ENCODE data around the gene ITLN1.

ITLN1 gene

DNA sequence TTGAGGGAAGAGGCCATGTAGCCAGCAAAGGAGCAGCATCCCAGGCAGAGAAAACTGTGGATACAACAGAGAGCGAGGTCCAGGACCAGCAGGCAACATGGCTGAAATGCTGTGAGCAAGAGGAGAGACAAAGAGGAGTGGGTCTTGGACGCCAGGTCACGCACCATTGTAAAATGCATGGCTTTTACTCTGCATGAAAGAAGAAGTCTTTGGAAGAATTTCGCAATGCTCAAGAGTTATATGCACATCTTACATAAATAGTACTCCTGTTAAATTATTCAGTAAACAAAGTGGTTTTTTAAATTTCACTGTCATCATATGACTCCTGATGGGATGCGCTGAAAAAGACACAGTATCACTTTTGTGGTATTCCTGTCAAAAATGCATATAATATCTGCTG, 25.8 kb downstream of the ITLN1 start:
- DNase-seq (ENCODE audit: low spot score): no peak

DNA sequence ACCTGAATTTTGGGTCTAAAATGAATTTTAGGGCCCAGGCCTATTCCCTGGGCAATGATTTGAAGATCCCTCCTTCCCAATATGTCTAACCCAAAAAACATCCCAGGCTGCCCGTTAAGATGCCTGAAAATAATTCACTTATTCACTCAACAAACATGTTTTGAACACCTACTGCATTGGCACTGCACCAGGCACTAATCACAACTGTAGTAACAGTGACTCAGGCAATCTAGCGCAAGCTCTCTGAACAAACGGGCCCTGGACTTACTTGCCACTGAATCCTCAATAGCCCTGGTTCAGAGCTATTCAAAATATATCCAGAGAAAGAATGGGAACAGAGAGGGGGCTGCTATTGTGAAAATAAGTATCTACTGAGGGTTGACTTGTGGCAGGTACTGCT, 26.5 kb downstream of the ITLN1 start:
- TF ChIP-seq, protein P1, sequence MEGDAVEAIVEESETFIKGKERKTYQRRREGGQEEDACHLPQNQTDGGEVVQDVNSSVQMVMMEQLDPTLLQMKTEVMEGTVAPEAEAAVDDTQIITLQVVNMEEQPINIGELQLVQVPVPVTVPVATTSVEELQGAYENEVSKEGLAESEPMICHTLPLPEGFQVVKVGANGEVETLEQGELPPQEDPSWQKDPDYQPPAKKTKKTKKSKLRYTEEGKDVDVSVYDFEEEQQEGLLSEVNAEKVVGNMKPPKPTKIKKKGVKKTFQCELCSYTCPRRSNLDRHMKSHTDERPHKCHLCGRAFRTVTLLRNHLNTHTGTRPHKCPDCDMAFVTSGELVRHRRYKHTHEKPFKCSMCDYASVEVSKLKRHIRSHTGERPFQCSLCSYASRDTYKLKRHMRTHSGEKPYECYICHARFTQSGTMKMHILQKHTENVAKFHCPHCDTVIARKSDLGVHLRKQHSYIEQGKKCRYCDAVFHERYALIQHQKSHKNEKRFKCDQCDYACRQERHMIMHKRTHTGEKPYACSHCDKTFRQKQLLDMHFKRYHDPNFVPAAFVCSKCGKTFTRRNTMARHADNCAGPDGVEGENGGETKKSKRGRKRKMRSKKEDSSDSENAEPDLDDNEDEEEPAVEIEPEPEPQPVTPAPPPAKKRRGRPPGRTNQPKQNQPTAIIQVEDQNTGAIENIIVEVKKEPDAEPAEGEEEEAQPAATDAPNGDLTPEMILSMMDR (IDR thresholded peaks at IDR 0.05; ENCODE audit: extremely low read depth, missing control alignments): no peak
- DNase-seq (ENCODE audit: low spot score): no peak

More for the DNA sequence above, 25.8 kb downstream of the ITLN1 start:
- TF ChIP-seq, protein P1 (IDR thresholded peaks at IDR 0.05; ENCODE audit: extremely low read depth, missing control alignments): no peak

- TF ChIP-seq, protein P1 (IDR thresholded peaks at IDR 0.05; ENCODE audit: extremely low read depth, missing control alignments): no peak
- no peak for DNase-seq (ENCODE audit: low spot score)
Observed at GRCh38 chr1:160858097-160858496, 26.9 kb downstream of the ITLN1 start.

DNA sequence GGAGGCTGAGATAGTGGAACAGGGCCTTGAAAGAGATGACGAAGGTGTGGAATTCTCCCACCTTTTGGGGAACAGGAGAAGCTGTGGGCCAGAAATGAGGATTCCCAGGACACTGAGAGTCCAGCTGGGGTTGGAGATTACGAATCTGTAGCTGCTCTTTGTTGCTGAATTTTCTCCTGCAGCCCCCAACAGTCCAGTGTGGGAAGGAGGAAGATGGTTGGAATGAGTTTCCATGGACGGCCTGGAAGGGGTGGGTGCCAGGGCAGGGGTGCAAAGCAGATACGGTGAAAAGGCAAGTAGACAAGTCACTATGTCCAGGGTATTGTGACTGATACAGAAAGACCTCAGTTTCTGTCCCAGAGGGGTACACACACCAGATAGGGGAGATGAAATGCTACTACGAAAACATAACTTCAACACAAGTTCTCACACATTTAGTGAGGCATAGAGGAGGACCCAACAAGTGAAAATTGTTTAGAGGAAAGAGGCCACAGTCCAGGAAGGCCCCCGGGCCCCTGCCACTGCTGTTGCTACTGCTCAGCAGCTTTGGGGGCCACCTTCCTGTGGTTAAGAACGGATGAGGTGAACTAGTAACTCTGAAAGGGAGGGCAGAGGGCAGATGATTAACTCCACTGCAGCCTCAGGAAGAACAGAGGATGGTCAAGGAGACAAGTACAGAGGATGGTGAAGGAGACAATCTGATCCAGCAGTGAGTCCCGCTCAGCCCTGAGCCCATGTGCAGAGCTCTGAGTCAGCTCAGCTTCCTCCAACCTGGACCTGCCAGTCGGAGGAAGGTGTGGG, 29.6 kb downstream of the ITLN1 start:
- TF ChIP-seq, protein P1 (IDR thresholded peaks at IDR 0.05; ENCODE audit: extremely low read depth, missing control alignments): no peak

DNA sequence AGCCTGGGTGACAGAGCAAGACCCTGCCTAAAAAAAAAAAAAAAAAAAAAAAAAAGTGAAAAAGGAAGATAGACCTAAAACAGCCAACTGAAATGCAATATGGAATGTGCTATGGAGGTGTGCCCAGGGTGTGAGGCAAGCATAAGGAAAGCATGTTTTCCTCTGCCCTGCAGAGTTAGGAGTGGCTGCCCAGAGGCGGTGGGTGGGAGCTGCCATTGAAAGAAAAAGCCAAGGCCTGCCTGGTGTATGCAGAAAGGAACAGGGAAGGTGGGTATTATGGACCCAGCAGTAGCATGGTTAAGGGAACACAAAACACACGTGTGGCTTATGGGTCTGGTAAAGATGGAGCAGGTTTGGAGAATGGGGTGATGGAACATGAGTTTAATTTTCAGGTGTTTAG, 31.2 kb downstream of the ITLN1 start:
- TF ChIP-seq, protein P1 (IDR thresholded peaks at IDR 0.05; ENCODE audit: extremely low read depth, missing control alignments): no peak
- DNase-seq (ENCODE audit: low spot score): no peak

More for the DNA sequence above, 29.6 kb downstream of the ITLN1 start:
- peak; percentile 52 for DNase-seq (ENCODE audit: low spot score)

GRCh38 chr1:160853014-160853413, 32.0 kb downstream of the ITLN1 start:
- no peak for DNase-seq (ENCODE audit: low spot score)
- TF ChIP-seq, protein P1 (IDR thresholded peaks at IDR 0.05; ENCODE audit: extremely low read depth, missing control alignments): no peak

DNA sequence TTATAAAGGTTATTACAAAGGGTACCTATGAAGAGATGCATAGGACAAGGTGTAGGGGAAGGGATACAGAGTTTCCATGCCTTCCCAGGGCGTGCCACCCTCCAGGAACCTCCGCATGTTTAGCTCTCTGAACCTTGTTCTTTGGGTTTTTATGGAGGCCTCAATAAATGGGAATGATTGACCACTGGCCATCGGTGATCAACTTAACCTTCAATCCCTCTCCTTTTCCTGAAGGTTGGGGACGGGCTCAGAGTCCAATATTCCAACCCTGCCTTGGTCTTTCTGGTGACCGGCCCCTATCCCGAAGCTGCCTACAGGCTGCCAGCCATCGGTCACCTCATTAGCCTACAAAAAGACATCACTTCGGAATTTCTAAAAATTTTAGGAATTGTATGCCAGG, 34.0 kb downstream of the ITLN1 start:
- no peak for DNase-seq (ENCODE audit: low spot score)
- TF ChIP-seq, protein P1 (IDR thresholded peaks at IDR 0.05; ENCODE audit: extremely low read depth, missing control alignments): no peak
